Prostate gland (tissue), 2 donors: ENCODE data around the gene EXOSC5.
A peak's percentile ranks its signal among the peaks of the same experiment; 100 is the strongest.

Source experiments
- POLR2AphosphoS5 ChIP-seq: sonication (generic); formaldehyde crosslinking; IDR thresholded peaks from one replicate; pipeline ENCODE4 v1.6.1; 2017; ENCODE audit warnings: antibody characterized with exemption
- TF ChIP-seq, protein P1 (sequence below), 4 experiments: fragments of 200-600 bp in 2 of 4; fragments of 450-650 bp in 2 of 4; sonication (generic) in 2 of 4; IDR thresholded peaks; 1 replicate in 3 of 4; 2 replicates in 1 of 4; pipeline ENCODE4 v1.5.1; 2016 to 2019; ENCODE audit warnings: antibody characterized with exemption in 4 of 4, mild to moderate bottlenecking in 2 of 4, moderate library complexity in 2 of 4

DNA sequence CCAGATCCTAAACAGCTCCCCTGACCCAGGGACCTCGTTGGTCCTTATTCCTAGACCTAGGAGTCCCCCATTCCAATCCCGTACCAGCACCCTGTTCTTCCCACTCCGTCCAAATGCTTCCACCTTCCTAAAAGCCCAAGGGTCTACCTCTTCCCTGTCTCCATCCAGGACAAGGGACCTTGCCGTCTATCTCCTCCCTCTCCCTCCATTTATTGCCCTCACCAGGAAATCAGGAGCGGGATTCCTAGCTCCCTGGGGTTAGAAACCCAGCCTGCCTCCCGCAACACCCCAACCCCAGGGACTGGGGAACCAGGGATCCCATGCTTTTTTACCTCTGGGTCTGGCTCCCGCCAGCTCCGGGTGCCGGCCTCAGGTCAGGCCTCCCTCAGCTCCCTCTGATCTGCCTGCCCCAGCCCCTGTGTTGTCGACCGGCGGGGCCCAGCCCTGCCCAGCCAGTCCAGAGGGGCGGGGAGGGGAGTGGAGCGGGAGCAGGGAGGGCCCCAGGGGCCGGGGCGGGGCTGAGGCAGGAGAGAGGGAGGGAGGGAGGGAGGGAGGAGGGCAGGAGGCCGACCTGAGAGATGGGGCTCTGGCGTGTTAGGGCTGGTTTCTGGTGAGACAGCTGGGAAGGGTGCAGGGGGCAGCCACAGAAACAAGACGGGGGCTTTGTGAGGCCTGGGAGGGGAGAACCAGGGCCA is 29.9 kb upstream of the EXOSC5 start, which contains the start of gene B3GNT8:
- TF ChIP-seq, protein P1, sequence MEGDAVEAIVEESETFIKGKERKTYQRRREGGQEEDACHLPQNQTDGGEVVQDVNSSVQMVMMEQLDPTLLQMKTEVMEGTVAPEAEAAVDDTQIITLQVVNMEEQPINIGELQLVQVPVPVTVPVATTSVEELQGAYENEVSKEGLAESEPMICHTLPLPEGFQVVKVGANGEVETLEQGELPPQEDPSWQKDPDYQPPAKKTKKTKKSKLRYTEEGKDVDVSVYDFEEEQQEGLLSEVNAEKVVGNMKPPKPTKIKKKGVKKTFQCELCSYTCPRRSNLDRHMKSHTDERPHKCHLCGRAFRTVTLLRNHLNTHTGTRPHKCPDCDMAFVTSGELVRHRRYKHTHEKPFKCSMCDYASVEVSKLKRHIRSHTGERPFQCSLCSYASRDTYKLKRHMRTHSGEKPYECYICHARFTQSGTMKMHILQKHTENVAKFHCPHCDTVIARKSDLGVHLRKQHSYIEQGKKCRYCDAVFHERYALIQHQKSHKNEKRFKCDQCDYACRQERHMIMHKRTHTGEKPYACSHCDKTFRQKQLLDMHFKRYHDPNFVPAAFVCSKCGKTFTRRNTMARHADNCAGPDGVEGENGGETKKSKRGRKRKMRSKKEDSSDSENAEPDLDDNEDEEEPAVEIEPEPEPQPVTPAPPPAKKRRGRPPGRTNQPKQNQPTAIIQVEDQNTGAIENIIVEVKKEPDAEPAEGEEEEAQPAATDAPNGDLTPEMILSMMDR (IDR thresholded peaks at IDR 0.05), result no peak
- peak; percentile 87 for TF ChIP-seq POLR2AphosphoS5
